GM12878 (cell line): ENCODE measurements around the gene ZNF678. TPM values are rescaled to one million over a fixed set of nuclear protein-coding genes. Genes with fewer than 3 reads are reported as not detected.

Experiments used
- BMI1 ChIP-seq: fragments of 450-650 bp; IDR thresholded peaks from 2 replicates; pipeline ENCODE4 v1.6.1; 2016; ENCODE audit warnings: mild to moderate bottlenecking, moderate library complexity, borderline replicate concordance
- HSF1 ChIP-seq: fragments of 150-350 bp; IDR thresholded peaks from 2 replicates; pipeline ENCODE4 v1.6.1; 2014; ENCODE audit warnings: mild to moderate bottlenecking, low read depth, low read length
- KAT2A ChIP-seq: conservative IDR thresholded peaks from 2 replicates; pipeline ENCODE4 v1.6.1; 2011; ENCODE audit warnings: low read depth, low read length; ENCODE audit not compliant: control insufficient read depth
- SMAD1 ChIP-seq: fragments of 450-650 bp; IDR thresholded peaks from 2 replicates; pipeline ENCODE4 v1.6.1; 2018; ENCODE audit warnings: mild to moderate bottlenecking, low read depth; ENCODE audit not compliant: partially characterized antibody
- STAT3 ChIP-seq: IDR thresholded peaks from 2 replicates; pipeline ENCODE4 v1.6.1; 2011; ENCODE audit warnings: low read depth, low read length, improper control_type of control experiment
- polyA plus RNA-seq, 11 experiments: library from polyadenylated mRNA; depleted of rRNA in 4 of 11; unstranded in 6 of 11; stranded (reverse) in 5 of 11; fragments of >200 nt; fragmentation: Nextera tagmentation in 4 of 11; fragmentation: Illumina TruSeq in 1 of 11; extraction: Ambion mirVana in 4 of 11; extraction: Trizol in 1 of 11; gene quantifications; 1 replicate in 1 of 11; 2 replicates in 10 of 11; pipeline versions ENCODE4 v1.2.1 to v1.2.3, GENCODE V29; 2011 to 2016; ENCODE audit warnings: inconsistent platforms in 2 of 11, missing spikeins in 2 of 11, low read depth in 1 of 11
- total RNA-seq, 4 experiments: library from RNA; depleted of rRNA in 3 of 4; stranded (reverse); fragments of >200 nt in 3 of 4; fragmentation: Illumina TruSeq in 1 of 4; extraction: Trizol in 1 of 4; gene quantifications; 2 replicates each; pipeline versions ENCODE4 v1.2.1 to v1.2.3, GENCODE V29; 2013 to 2021
- TF ChIP-seq, protein P1 (sequence below): IDR thresholded peaks from 2 replicates; pipeline ENCODE4 v1.6.1; 2011; ENCODE audit warnings: low read depth, mild to moderate bottlenecking, low read length, moderate library complexity, borderline replicate concordance; ENCODE audit errors: extremely low read depth
- TF ChIP-seq, protein P2 (sequence below): fragments of 450-650 bp; IDR thresholded peaks from 2 replicates; pipeline ENCODE4 v1.6.1; 2017; ENCODE audit warnings: mild to moderate bottlenecking, moderate library complexity

The ZNF678 gene
- total and polyA plus RNA-seq, 10 of the 15 experiments (the other 5 are each of a cell fraction or from before 2014, with no cell fraction given), result 1.4 to 10.4 (median 3.5) TPM

DNA sequence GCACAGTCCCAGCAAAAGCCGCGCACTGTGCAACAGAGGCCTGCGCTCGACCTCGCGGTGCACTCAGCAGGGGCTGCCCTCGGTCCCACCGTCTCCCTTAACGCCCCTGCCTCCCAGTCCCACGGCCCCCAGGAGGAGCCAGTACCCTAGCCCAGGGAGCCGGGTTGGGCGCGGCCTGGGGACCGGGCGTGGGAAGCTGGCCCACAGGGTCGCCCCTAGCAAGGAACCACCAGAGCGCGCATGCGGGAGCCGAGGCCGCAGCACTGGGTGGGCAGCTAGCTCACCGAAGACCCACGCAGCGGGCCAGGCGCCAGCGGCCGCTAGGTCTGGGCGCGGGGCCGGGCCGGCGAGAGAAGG, 21.6 kb upstream of the ZNF678 start (continued):
- TF ChIP-seq HSF1 (no peak), KAT2A (no peak), BMI1 (no peak), SMAD1 (no peak), STAT3 (no peak)
- TF ChIP-seq, protein P1, sequence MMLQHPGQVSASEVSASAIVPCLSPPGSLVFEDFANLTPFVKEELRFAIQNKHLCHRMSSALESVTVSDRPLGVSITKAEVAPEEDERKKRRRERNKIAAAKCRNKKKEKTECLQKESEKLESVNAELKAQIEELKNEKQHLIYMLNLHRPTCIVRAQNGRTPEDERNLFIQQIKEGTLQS, result no peak
- TF ChIP-seq, protein P2, sequence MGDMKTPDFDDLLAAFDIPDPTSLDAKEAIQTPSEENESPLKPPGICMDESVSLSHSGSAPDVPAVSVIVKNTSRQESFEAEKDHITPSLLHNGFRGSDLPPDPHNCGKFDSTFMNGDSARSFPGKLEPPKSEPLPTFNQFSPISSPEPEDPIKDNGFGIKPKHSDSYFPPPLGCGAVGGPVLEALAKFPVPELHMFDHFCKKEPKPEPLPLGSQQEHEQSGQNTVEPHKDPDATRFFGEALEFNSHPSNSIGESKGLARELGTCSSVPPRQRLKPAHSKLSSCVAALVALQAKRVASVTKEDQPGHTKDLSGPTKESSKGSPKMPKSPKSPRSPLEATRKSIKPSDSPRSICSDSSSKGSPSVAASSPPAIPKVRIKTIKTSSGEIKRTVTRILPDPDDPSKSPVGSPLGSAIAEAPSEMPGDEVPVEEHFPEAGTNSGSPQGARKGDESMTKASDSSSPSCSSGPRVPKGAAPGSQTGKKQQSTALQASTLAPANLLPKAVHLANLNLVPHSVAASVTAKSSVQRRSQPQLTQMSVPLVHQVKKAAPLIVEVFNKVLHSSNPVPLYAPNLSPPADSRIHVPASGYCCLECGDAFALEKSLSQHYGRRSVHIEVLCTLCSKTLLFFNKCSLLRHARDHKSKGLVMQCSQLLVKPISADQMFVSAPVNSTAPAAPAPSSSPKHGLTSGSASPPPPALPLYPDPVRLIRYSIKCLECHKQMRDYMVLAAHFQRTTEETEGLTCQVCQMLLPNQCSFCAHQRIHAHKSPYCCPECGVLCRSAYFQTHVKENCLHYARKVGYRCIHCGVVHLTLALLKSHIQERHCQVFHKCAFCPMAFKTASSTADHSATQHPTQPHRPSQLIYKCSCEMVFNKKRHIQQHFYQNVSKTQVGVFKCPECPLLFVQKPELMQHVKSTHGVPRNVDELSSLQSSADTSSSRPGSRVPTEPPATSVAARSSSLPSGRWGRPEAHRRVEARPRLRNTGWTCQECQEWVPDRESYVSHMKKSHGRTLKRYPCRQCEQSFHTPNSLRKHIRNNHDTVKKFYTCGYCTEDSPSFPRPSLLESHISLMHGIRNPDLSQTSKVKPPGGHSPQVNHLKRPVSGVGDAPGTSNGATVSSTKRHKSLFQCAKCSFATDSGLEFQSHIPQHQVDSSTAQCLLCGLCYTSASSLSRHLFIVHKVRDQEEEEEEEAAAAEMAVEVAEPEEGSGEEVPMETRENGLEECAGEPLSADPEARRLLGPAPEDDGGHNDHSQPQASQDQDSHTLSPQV, result no peak
